ENCODE data around the gene ALS2CL. TPM values are rescaled to one million over a fixed set of nuclear protein-coding genes. Genes with fewer than 3 reads are reported as not detected.

The ALS2CL gene
- total RNA-seq, 1 experiment from 2014 or later: 4.9 TPM

- H2AK5ac ChIP-seq (ENCODE audit: insufficient read length, low read length): no peak overlapping the region
- H3T11ph ChIP-seq (ENCODE audit: low read length): no peak overlapping the region
- no peak for TF ChIP-seq CTCF (conservative IDR thresholded peaks at IDR 0.05)
- H4K5ac ChIP-seq (ENCODE audit: insufficient read length, low read depth, low read length): no peak overlapping the region
- no peak overlapping the region for H4K91ac ChIP-seq (ENCODE audit: insufficient read length, low read depth, low read length)
- no peak overlapping the region for H2BK12ac ChIP-seq (ENCODE audit: insufficient read length, low read depth, low read length)
- H3K27me3 ChIP-seq (ENCODE audit: insufficient read depth, low read length): no peaks in the 10 kb centered on the region
- no peaks in the 10 kb centered on the region for H3K4me1 ChIP-seq (ENCODE audit: insufficient read depth, low read length)
- no peak overlapping the region for H2AFZ ChIP-seq (ENCODE audit: low read length)
- no peak overlapping the region for H4K8ac ChIP-seq (replicated peaks; ENCODE audit: insufficient read length, low read depth, low read length)
- H3K23me2 ChIP-seq (ENCODE audit: insufficient read length, low read depth, low read length, poor library complexity, severe bottlenecking): no peaks in the 10 kb centered on the region
- H3K56ac ChIP-seq (ENCODE audit: insufficient read length, low read depth, low read length): no peak overlapping the region
- no peaks in the 10 kb centered on the region; the same call in 1 of the 2 replicates for H3K27me3 Mint-ChIP-seq (ENCODE audit: low read depth)
- no peak overlapping the region for H3K4ac ChIP-seq (ENCODE audit: low read depth, low read length)
- peaks cover 0 to 8% (median 0%) of the 10 kb centered on the region in 3 experiments; a peak in 3 of 7 replicates for H3K36me3 Mint-ChIP-seq (ENCODE audit: insufficient read depth in 1 of 3, low read depth in 3 of 3)
- no peaks in the 10 kb centered on the region for H3K79me2 ChIP-seq (ENCODE audit: insufficient read depth, low read length)
- H2BK15ac ChIP-seq (ENCODE audit: low read depth, low read length): no peak overlapping the region
- no peaks in the 10 kb centered on the region for H4K20me1 ChIP-seq (ENCODE audit: control insufficient read depth, insufficient read depth, insufficient read length)
- H2BK20ac ChIP-seq (ENCODE audit: low read depth, low read length, poor library complexity, severe bottlenecking): no peak overlapping the region
- no peak overlapping the region for H3K14ac ChIP-seq (ENCODE audit: insufficient read depth, low read length)
- H3K27ac Mint-ChIP-seq: peak overlapping the region in 1 of 3 experiments; percentile 40; a peak in 3 of 7 replicates
- peaks cover 3 to 21% of the 10 kb centered on the region in 2 experiments for H3K4me1 Mint-ChIP-seq
- no peak overlapping the region for H3K9ac ChIP-seq (ENCODE audit: extremely low read depth, insufficient read length, low read length)
- no peak overlapping the region for H2BK5ac ChIP-seq (ENCODE audit: insufficient read length, low read length)
- H3K18ac ChIP-seq (ENCODE audit: insufficient read length, low read depth, low read length): no peak overlapping the region
- no peaks in the 10 kb centered on the region for H3K9me3 Mint-ChIP-seq
- no CpG with 5 or more reads among the region's 9 CpGs for whole genome bisulfite sequencing (ENCODE audit: extremely low coverage, insufficient read length, low lambda C conversion rate)
- H3K23ac ChIP-seq (ENCODE audit: insufficient read length, low read depth, low read length): no peak overlapping the region
- H3K79me1 ChIP-seq (ENCODE audit: insufficient read depth, low read depth, low read length, poor library complexity, severe bottlenecking): no peaks in the 10 kb centered on the region
- no peak overlapping the region for H2BK120ac ChIP-seq (ENCODE audit: low read depth, low read length, poor library complexity, severe bottlenecking)
- H3K9me3 ChIP-seq (ENCODE audit: control insufficient read depth, low read depth, low read length): no peaks in the 10 kb centered on the region
- H3K27ac ChIP-seq (ENCODE audit: insufficient read length, low read depth, low read length): no peak overlapping the region
- no peak overlapping the region for H3K4me2 ChIP-seq (ENCODE audit: insufficient read depth, insufficient read length, low read length)
- no peak overlapping the region for H3K4me3 Mint-ChIP-seq
- DNase-seq: no peak
These were observed 17.5 kb downstream of the ALS2CL start for GRCh38 chr3:46675843-46676567.
